Measurements from ENCODE around the gene MORC4.

The MORC4 gene

GRCh38 chrX:106905064-106905708 is 94.8 kb downstream of the MORC4 start:
- DNase-seq (ENCODE audit: low read depth), result no peak

- no peak for DNase-seq (ENCODE audit: low read depth)
Observed at GRCh38 chrX:106903856-106904528, 96.0 kb downstream of the MORC4 start.

GRCh38 chrX:106903291-106903824 is 96.7 kb downstream of the MORC4 start, which contains the start of gene RIPPLY1:
Gene RIPPLY1 (minus strand): TSS chrX:106903341. CDS start chrX:106903287, 54 bp downstream.
- DNase-seq (ENCODE audit: low read depth), result no peak

- no peak for DNase-seq (ENCODE audit: low read depth)
Observed at GRCh38 chrX:106902684-106903083, 97.3 kb downstream of the MORC4 start.

- DNase-seq (ENCODE audit: low read depth), result no peak
Observed at GRCh38 chrX:106901781-106902219, 98.2 kb downstream of the MORC4 start.

- no peak for DNase-seq (ENCODE audit: low read depth)
Observed at GRCh38 chrX:106901341-106901740, 98.7 kb downstream of the MORC4 start.

- DNase-seq (ENCODE audit: low read depth), result no peak
Observed at GRCh38 chrX:106899841-106900240, 100.2 kb downstream of the MORC4 start.

GRCh38 chrX:106899276-106899675 is 100.7 kb downstream of the MORC4 start:
- no peak for DNase-seq (ENCODE audit: low read depth)

GRCh38 chrX:106898462-106898861 is 101.5 kb downstream of the MORC4 start:
- DNase-seq (ENCODE audit: low read depth), result peak; percentile 27

- no peak for DNase-seq (ENCODE audit: low read depth)
Observed at GRCh38 chrX:106897259-106897658, 102.8 kb downstream of the MORC4 start.

GRCh38 chrX:106894978-106895452 is 105.0 kb downstream of the MORC4 start:
- DNase-seq (ENCODE audit: low read depth), result peak; percentile 51

- peak; percentile 65 for DNase-seq (ENCODE audit: low read depth)
Observed at GRCh38 chrX:106894392-106894909, 105.6 kb downstream of the MORC4 start.

- DNase-seq (ENCODE audit: low read depth), result no peak
Observed at GRCh38 chrX:106891762-106892460, 108.1 kb downstream of the MORC4 start.
